MM.1S (cell line): Measurements from ENCODE around the gene TRAM1L1.
A peak's percentile ranks its signal among the peaks of the same experiment; 100 is the strongest.

Experiments
- DNase-seq: peaks from one replicate; pipeline ENCODE4 v3.0.0-alpha.2; 2015
- H2AFZ ChIP-seq: fragments of 300-600 bp; sonication (generic); 2 replicates; pipeline ENCODE4 v1.6.0; 2016; ENCODE audit warnings: antibody characterized with exemption, low read length
- H3F3A ChIP-seq: fragments of 300-600 bp; sonication (generic); 2 replicates; pipeline ENCODE4 v1.6.1; 2016; ENCODE audit warnings: mild to moderate bottlenecking, antibody characterized with exemption, low read length, moderate library complexity, mixed read lengths; ENCODE audit not compliant: insufficient read depth
- H3K27ac ChIP-seq: fragments of 300-600 bp; sonication (generic); 2 replicates; pipeline ENCODE4 v1.5.1; 2016; ENCODE audit warnings: mild to moderate bottlenecking, low read length
- H3K27me3 ChIP-seq: fragments of 300-600 bp; sonication (generic); replicated peaks from 2 replicates; pipeline ENCODE4 v1.6.0; 2016; ENCODE audit warnings: low read length; ENCODE audit not compliant: insufficient read depth
- H3K36me3 ChIP-seq: fragments of 300-600 bp; sonication (generic); replicated peaks from 2 replicates; pipeline ENCODE4 v1.6.1; 2016; ENCODE audit warnings: mild to moderate bottlenecking, low read length, mixed read lengths; ENCODE audit not compliant: insufficient read depth
- H3K4me1 ChIP-seq: fragments of 300-600 bp; sonication (generic); 2 replicates; pipeline ENCODE4 v1.6.1; 2016; ENCODE audit warnings: low read length, mixed read lengths
- H3K4me2 ChIP-seq: fragments of 300-600 bp; sonication (generic); 2 replicates; pipeline ENCODE4 v1.6.0; 2016; ENCODE audit warnings: low read depth, low read length
- H3K4me3 ChIP-seq: fragments of 300-600 bp; sonication (generic); 2 replicates; pipeline ENCODE4 v1.5.1; 2016; ENCODE audit warnings: low read length, mixed read lengths
- H3K79me2 ChIP-seq: fragments of 300-600 bp; sonication (generic); 2 replicates; pipeline ENCODE4 v1.6.1; 2016; ENCODE audit warnings: mixed run types, low read length, mixed read lengths
- H3K9ac ChIP-seq: fragments of 300-600 bp; sonication (generic); 2 replicates; pipeline ENCODE4 v1.6.1; 2016; ENCODE audit warnings: low read length, mixed read lengths
- H3K9me2 ChIP-seq: fragments of 300-600 bp; sonication (generic); replicated peaks from 2 replicates; pipeline ENCODE4 v1.6.1; 2016; ENCODE audit warnings: mild to moderate bottlenecking, low read length, mixed read lengths; ENCODE audit not compliant: insufficient read depth
- H3K9me3 ChIP-seq: fragments of 300-600 bp; sonication (generic); replicated peaks from 2 replicates; pipeline ENCODE4 v1.6.1; 2016; ENCODE audit warnings: mild to moderate bottlenecking, low read length, mixed read lengths; ENCODE audit not compliant: insufficient read depth
- H4K20me1 ChIP-seq: fragments of 300-600 bp; sonication (generic); 2 replicates; pipeline ENCODE4 v1.6.1; 2016; ENCODE audit warnings: mild to moderate bottlenecking, low read length, moderate library complexity, mixed read lengths; ENCODE audit not compliant: insufficient read depth
- CTCF ChIP-seq: fragments of 300-600 bp; sonication (generic); IDR thresholded peaks from 2 replicates; pipeline ENCODE4 v1.5.1; 2016; ENCODE audit warnings: antibody characterized with exemption, low read length, mixed read lengths
- EZH2 ChIP-seq: fragments of 300-600 bp; sonication (generic); optimal IDR thresholded peaks from 2 replicates; pipeline ENCODE3; 2017; ENCODE audit warnings: low read depth, mild to moderate bottlenecking, antibody characterized with exemption, low read length, mixed read lengths
- EZH2phosphoT487 ChIP-seq: fragments of 300-600 bp; sonication (generic); IDR thresholded peaks from 2 replicates; pipeline ENCODE4 v1.6.1; 2018; ENCODE audit warnings: antibody characterized with exemption, low read length

TRAM1L1 gene

GRCh38 chr4:117084866-117085701 lies at the start of gene TRAM1L1:
Gene TRAM1L1 (minus strand): TSS chr4:117085576. CDS start chr4:117085393, 183 bp downstream.
- TF ChIP-seq EZH2 (no peak), CTCF (no peak), EZH2phosphoT487 (no peak)
- Histone ChIP-seq H3K9me3 (no peaks in the 10 kb centered on the region), H3F3A (no peaks in the 10 kb centered on the region), H3K9me2 (no peaks in the 10 kb centered on the region), H3K4me3 (no peak within 1 kb of the TSS), H4K20me1 (no peaks in the 10 kb centered on the region), H3K79me2 (no peaks in the 10 kb centered on the region), H3K4me2 (no peak within 1 kb of the TSS), H2AFZ (no peak within 1 kb of the TSS), H3K27me3 (no peaks in the 10 kb centered on the region), H3K27ac (no peak within 1 kb of the TSS), H3K4me1 (no peaks in the 10 kb centered on the region), H3K36me3 (no peaks in the 10 kb centered on the region), H3K9ac (no peak within 1 kb of the TSS)
- no peak for DNase-seq

GRCh38 chr4:117134386-117134785 lies 49.0 kb upstream of the TRAM1L1 start:
- Histone ChIP-seq H3K4me3 (no peak overlapping the region), H3K9me3 (no peaks in the 10 kb centered on the region), H3K36me3 (no peaks in the 10 kb centered on the region; the same call in 1 of the 2 replicates), H4K20me1 (no peaks in the 10 kb centered on the region), H3K4me2 (no peak overlapping the region), H3F3A (no peaks in the 10 kb centered on the region), H2AFZ (no peak overlapping the region), H3K9me2 (no peaks in the 10 kb centered on the region), H3K79me2 (no peaks in the 10 kb centered on the region), H3K4me1 (no peaks in the 10 kb centered on the region; the same call in none of the 2 replicates), H3K27me3 (no peaks in the 10 kb centered on the region), H3K9ac (no peak overlapping the region), H3K27ac (no peak overlapping the region)
- no peak for TF ChIP-seq EZH2phosphoT487
- TF ChIP-seq CTCF: peak; percentile 58
- DNase-seq: peak; percentile 65

- Histone ChIP-seq H3K36me3 (no peaks in the 10 kb centered on the region), H3K9ac (peak overlapping the region; percentile 49; the same call in 1 of the 2 replicates), H3K4me2 (peak overlapping the region; percentile 66), H3K4me1 (peaks cover 5% of the 10 kb centered on the region), H3K79me2 (no peaks in the 10 kb centered on the region), H3F3A (no peaks in the 10 kb centered on the region), H2AFZ (peak overlapping the region; percentile 85), H4K20me1 (no peaks in the 10 kb centered on the region), H3K9me2 (no peaks in the 10 kb centered on the region), H3K4me3 (peak overlapping the region; percentile 55), H3K9me3 (no peaks in the 10 kb centered on the region), H3K27me3 (no peaks in the 10 kb centered on the region), H3K27ac (peak overlapping the region; percentile 45; the same call in 1 of the 2 replicates)
- TF ChIP-seq EZH2: no peak
- no peak for TF ChIP-seq EZH2phosphoT487
- TF ChIP-seq CTCF: no peak
- DNase-seq: peak; percentile 44
These were observed 11.5 kb upstream of the TRAM1L1 start for GRCh38 chr4:117096886-117097285.
